GM12891 (cell line): ENCODE results near the gene NRXN2.

ENCODE experiments used
- POLR2A ChIP-seq: IDR thresholded peaks from 2 replicates; pipeline ENCODE4 v1.6.1; 2011; ENCODE audit warnings: low read depth, low read length, control low read depth
- POLR2AphosphoS5 ChIP-seq: IDR thresholded peaks from 2 replicates; pipeline ENCODE4 v1.6.1; 2011; ENCODE audit warnings: low read depth, low read length, control low read depth
- POU2F2 ChIP-seq: IDR thresholded peaks from 2 replicates; pipeline ENCODE4 v1.6.1; 2011; ENCODE audit warnings: low read depth, mild to moderate bottlenecking, control low read depth, low read length, moderate library complexity

- no peak for TF ChIP-seq POLR2A
- no peak for TF ChIP-seq POU2F2
- TF ChIP-seq POLR2AphosphoS5: no peak
Observed at GRCh38 chr11:64619196-64619595, 103.8 kb downstream of the NRXN2 start.
